Hepatocyte (in vitro differentiated cells): ENCODE data around the gene ENPP6. TPM values are rescaled to one million over a fixed set of nuclear protein-coding genes. Genes with fewer than 3 reads are reported as not detected.

Experiments used
- DNase-seq: peaks from one replicate; pipeline ENCODE4 v3.0.0-alpha.2; 2016; ENCODE audit warnings: low spot score
- H2AFZ ChIP-seq: fragments of 200-600 bp; sonication (generic); 2 replicates; pipeline ENCODE4 v1.6.0; 2016; ENCODE audit warnings: antibody characterized with exemption, mild to moderate bottlenecking
- H3K27ac ChIP-seq: fragments of 200-600 bp; sonication (generic); 2 replicates; pipeline ENCODE4 v1.5.1; 2016; ENCODE audit warnings: mild to moderate bottlenecking
- H3K27me3 ChIP-seq: fragments of 200-600 bp; sonication (generic); 2 replicates; pipeline ENCODE4 v1.6.1; 2016
- H3K36me3 ChIP-seq: fragments of 200-600 bp; sonication (generic); replicated peaks from 2 replicates; pipeline ENCODE4 v1.5.1; 2016; ENCODE audit warnings: low read depth; ENCODE audit not compliant: insufficient read depth
- H3K4me1 ChIP-seq: fragments of 200-600 bp; sonication (generic); 2 replicates; pipeline ENCODE4 v1.5.1; 2016; ENCODE audit warnings: mild to moderate bottlenecking, moderate library complexity; ENCODE audit not compliant: insufficient read depth
- H3K4me2 ChIP-seq: fragments of 200-600 bp; sonication (generic); 2 replicates; pipeline ENCODE4 v1.6.0; 2016
- H3K4me3 ChIP-seq: fragments of 200-600 bp; sonication (generic); 2 replicates; pipeline ENCODE4 v1.5.1; 2016; ENCODE audit warnings: mild to moderate bottlenecking
- H3K79me2 ChIP-seq: fragments of 200-600 bp; sonication (generic); 2 replicates; pipeline ENCODE4 v1.6.0; 2017; ENCODE audit warnings: mild to moderate bottlenecking
- H3K9me2 ChIP-seq: fragments of 200-600 bp; sonication (generic); replicated peaks from 2 replicates; pipeline ENCODE4 v1.6.0; 2017; ENCODE audit warnings: mild to moderate bottlenecking; ENCODE audit not compliant: insufficient read depth
- H3K9me3 ChIP-seq: fragments of 200-600 bp; sonication (generic); 2 replicates; pipeline ENCODE4 v1.5.1; 2016; ENCODE audit warnings: low read depth, mild to moderate bottlenecking
- H4K20me1 ChIP-seq: fragments of 200-600 bp; sonication (generic); 2 replicates; pipeline ENCODE4 v1.6.0; 2016; ENCODE audit warnings: mild to moderate bottlenecking; ENCODE audit not compliant: insufficient read depth, poor library complexity, severe bottlenecking
- EZH2 ChIP-seq: fragments of 200-600 bp; sonication (generic); IDR thresholded peaks from 2 replicates; pipeline ENCODE4 v1.6.1; 2016; ENCODE audit warnings: antibody characterized with exemption, mild to moderate bottlenecking, borderline replicate concordance
- EZH2phosphoT487 ChIP-seq: fragments of 200-600 bp; sonication (generic); IDR thresholded peaks from one replicate; pipeline ENCODE4 v1.6.1; 2018; ENCODE audit warnings: antibody characterized with exemption, mild to moderate bottlenecking, low read depth, moderate library complexity; ENCODE audit not compliant: unreplicated experiment, severe bottlenecking
- WGBS: methylation state at CpG from one replicate; pipeline ENCODE4 v1.1.6; 2016; ENCODE audit warnings: low lambda C conversion rate; ENCODE audit errors: missing lambda C conversion rate; 5-methylcytosine and 5-hydroxymethylcytosine counted together
- polyA plus RNA-seq: library from polyadenylated mRNA; unstranded; fragments of >200 nt; fragmentation: Nextera tagmentation; extraction: Ambion mirVana; gene quantifications from 2 replicates; pipeline ENCODE4 v1.2.1, GENCODE V29; 2016
- total RNA-seq: library from RNA; depleted of rRNA; stranded (reverse); fragments of >200 nt; gene quantifications from 2 replicates; pipeline ENCODE4 v1.2.3, GENCODE V29; 2014
- TF ChIP-seq, protein P1 (sequence below): fragments of 200-600 bp; sonication (generic); IDR thresholded peaks from 2 replicates; pipeline ENCODE4 v1.5.1; 2016; ENCODE audit warnings: antibody characterized with exemption, mild to moderate bottlenecking; ENCODE audit not compliant: poor library complexity

ENPP6 gene
- total and polyA plus RNA-seq, 2 experiments from 2014 or later: 0.03 TPM; not detected in 1

DNA sequence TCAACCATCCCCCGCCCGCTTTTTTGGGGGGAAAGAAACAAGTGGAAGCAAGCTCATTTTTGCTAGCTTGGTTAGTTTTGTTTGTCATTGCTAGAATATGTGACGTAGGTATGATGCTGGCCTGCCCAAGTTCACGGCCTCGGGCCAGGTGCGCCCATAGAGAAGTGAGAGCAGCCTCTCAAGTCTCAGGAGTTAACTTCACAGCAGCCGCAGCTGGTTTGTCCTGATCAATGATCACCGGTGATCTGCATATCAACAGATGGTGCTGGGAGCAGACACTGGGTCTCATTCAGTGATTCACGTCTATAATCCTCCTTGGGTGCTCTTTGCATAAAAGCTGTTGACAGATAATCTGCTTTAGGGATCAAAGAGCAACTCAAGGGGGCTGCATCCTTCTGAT lies 50.1 kb downstream of the ENPP6 start:
- Histone ChIP-seq H3K4me2 (no peak overlapping the region), H3K79me2 (no peaks in the 10 kb centered on the region), H3K9me2 (no peaks in the 10 kb centered on the region), H3K27ac (no peak overlapping the region), H3K4me3 (no peak overlapping the region), H3K36me3 (no peaks in the 10 kb centered on the region), H2AFZ (no peak overlapping the region), H3K4me1 (peaks cover 14% of the 10 kb centered on the region), H3K9me3 (no peaks in the 10 kb centered on the region), H4K20me1 (no peaks in the 10 kb centered on the region), H3K27me3 (peaks cover 10% of the 10 kb centered on the region)
- WGBS: 67% methylated on average over 9 of the region's 9 CpGs
- TF ChIP-seq, protein P1, sequence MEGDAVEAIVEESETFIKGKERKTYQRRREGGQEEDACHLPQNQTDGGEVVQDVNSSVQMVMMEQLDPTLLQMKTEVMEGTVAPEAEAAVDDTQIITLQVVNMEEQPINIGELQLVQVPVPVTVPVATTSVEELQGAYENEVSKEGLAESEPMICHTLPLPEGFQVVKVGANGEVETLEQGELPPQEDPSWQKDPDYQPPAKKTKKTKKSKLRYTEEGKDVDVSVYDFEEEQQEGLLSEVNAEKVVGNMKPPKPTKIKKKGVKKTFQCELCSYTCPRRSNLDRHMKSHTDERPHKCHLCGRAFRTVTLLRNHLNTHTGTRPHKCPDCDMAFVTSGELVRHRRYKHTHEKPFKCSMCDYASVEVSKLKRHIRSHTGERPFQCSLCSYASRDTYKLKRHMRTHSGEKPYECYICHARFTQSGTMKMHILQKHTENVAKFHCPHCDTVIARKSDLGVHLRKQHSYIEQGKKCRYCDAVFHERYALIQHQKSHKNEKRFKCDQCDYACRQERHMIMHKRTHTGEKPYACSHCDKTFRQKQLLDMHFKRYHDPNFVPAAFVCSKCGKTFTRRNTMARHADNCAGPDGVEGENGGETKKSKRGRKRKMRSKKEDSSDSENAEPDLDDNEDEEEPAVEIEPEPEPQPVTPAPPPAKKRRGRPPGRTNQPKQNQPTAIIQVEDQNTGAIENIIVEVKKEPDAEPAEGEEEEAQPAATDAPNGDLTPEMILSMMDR: no peak
- no peak for TF ChIP-seq EZH2phosphoT487
- no peak for TF ChIP-seq EZH2
- DNase-seq: no peak

DNA sequence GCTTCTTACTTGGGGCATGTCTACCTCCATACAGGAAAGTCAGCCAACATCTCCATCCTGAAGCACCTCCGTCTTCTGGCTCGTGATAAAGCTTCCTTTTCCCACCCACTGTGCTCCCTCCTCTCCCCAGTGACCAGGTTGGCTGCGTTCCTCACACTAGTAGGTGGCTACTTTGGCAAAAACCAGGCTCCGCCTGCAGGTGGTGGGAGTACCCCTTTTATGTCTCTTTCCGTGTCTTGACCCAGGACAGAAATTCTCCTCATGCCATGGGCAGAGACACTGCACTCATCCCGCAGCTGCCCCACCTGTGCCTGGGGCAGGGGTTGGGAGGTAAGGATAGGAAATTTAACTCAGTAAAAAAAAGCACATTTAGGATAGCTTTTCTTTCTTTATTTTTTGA lies 50.9 kb downstream of the ENPP6 start:
- WGBS: 72% methylated on average over 6 of the region's 6 CpGs
- Histone ChIP-seq H3K27me3 (peaks cover 10% of the 10 kb centered on the region), H3K9me3 (no peaks in the 10 kb centered on the region), H3K27ac (no peak overlapping the region), H3K36me3 (no peaks in the 10 kb centered on the region), H3K4me3 (no peak overlapping the region), H2AFZ (no peak overlapping the region), H3K4me1 (peaks cover 14% of the 10 kb centered on the region), H3K79me2 (no peaks in the 10 kb centered on the region), H3K4me2 (no peak overlapping the region), H4K20me1 (no peaks in the 10 kb centered on the region), H3K9me2 (no peaks in the 10 kb centered on the region)
- TF ChIP-seq, protein P1: no peak
- TF ChIP-seq EZH2: no peak
- TF ChIP-seq EZH2phosphoT487: no peak
- DNase-seq: no peak

DNA sequence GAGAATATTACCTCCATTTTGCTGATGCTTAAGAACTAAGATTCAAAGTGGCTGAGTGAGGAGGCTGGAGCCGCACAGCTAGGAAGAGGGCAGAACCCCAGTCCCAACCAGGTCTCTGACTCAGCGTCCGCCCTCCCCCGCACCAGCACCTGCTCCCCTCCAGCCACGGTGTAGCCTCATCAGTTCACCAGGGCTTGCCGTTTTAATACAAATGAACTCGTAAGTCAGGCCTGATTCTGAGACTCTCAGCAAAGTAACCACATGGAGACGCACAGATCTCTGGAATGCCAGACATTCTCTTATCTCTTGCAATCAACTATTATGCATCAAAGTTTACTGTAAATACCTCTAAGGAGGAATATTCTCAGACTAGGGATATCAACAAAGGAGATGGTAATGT lies 52.4 kb downstream of the ENPP6 start:
- Histone ChIP-seq H3K9me3 (no peaks in the 10 kb centered on the region), H3K4me3 (no peak overlapping the region), H3K79me2 (no peaks in the 10 kb centered on the region), H3K36me3 (no peaks in the 10 kb centered on the region), H3K4me2 (no peak overlapping the region), H3K27me3 (peaks cover 10% of the 10 kb centered on the region), H4K20me1 (no peaks in the 10 kb centered on the region), H3K27ac (no peak overlapping the region), H3K4me1 (peaks cover 14% of the 10 kb centered on the region), H3K9me2 (no peaks in the 10 kb centered on the region), H2AFZ (no peak overlapping the region)
- TF ChIP-seq EZH2: no peak
- no peak for TF ChIP-seq EZH2phosphoT487
- TF ChIP-seq, protein P1: no peak
- peak; percentile 47 for DNase-seq
- WGBS: 27% methylated on average over 8 of the region's 8 CpGs

DNA sequence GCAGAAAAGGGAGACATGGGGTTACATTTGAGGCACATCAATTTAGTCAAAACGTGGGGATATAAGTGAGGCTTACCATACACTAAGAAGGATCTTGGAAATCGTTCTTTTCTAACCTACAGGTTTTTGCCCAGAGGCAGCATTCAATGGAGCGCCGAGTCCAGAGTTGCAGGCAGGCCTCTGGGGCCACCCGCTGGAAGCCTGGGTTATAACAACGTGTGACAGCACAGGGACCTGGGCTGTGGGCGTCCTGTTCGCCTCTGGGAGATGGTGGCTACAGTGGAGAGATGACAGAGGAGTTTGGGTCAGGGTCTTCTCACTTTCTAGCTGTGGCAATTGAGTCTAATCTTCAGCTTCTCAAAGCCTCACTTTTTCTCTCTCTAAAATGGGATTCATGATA lies 53.9 kb downstream of the ENPP6 start:
- no peaks in the 10 kb centered on the region for H3K9me3 ChIP-seq
- 16% methylated on average over 8 of the region's 8 CpGs for WGBS
- H3K4me2 ChIP-seq: no peak overlapping the region
- peak; percentile 84 for DNase-seq
- no peaks in the 10 kb centered on the region for H3K9me2 ChIP-seq
- no peaks in the 10 kb centered on the region for H4K20me1 ChIP-seq
- peaks cover 10% of the 10 kb centered on the region for H3K27me3 ChIP-seq
- TF ChIP-seq, protein P1: peak; percentile 83
- no peak for TF ChIP-seq EZH2phosphoT487
- no peaks in the 10 kb centered on the region for H3K36me3 ChIP-seq
- no peak overlapping the region for H3K27ac ChIP-seq
- no peak overlapping the region for H2AFZ ChIP-seq
- no peaks in the 10 kb centered on the region for H3K79me2 ChIP-seq
- H3K4me3 ChIP-seq: no peak overlapping the region
- peaks cover 14% of the 10 kb centered on the region for H3K4me1 ChIP-seq
